ENCODE results near the gene NME1.

NME1 gene

GRCh38 chr17:51197754-51198153 is 44.4 kb downstream of the NME1 start:
- no peak for DNase-seq

DNA sequence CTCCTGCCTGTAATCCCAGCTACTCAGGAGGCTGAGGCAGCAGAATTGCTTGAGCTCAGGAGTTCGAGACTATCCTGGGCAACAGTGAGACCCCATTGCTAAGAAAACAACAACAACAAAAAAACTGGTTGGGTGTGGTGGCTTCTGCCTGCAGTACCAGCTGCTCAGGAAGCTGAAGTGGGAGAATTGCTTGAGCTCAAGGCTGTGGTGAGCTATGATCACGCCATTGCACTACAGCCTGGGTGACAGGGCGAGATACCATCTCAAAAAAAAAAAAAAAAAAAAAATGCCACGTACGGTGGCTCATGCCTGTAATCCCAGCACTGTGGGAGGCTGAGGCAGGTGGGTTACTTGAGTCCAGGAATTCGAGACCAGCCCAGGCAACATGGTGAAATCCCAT is 46.9 kb downstream of the NME1 start:
- no peak for DNase-seq

DNA sequence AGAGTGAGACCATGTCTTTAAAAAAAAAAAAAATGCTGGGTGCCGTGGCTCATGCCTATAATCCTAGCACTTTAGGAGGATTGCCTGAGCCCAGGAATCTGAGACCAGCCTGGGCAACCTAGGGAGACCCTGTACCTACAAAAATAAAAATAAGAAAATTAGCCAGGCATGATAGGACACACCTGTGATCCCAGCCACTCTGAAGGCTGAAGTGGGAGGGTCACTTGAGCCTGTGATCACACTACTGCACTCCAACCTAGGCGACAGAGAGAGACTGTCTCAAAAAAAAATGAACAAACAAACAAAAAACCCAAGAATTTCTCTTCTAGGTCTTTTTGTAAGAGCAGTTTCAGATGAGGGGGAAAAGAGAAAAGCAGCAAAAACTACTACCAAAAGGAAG is 47.5 kb downstream of the NME1 start:
- no peak for DNase-seq

DNA sequence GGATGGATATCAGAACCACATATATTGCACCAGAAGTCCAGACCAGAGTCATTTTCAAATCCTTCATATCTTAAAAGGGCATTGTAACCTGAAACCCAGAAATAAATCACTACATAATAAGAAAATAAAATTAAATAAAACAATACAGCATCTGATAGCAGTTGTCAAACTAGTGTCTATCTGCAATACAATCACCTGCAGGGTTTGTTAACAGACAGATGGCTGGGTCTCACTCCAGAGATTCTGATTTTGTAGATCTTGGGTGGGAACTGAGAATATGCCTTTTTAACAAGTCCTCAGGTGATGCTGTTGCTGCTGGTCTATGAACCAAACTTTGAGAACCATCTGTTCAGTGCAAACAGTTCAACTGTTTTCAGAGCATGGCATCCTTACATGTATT is 50.5 kb downstream of the NME1 start:
- DNase-seq, result no peak

Data from NCI-H2081 (cell line).